Heart left ventricle (tissue), 16 donors: ENCODE measurements around the gene TRIM7. TPM values are rescaled to one million over a fixed set of nuclear protein-coding genes. Genes with fewer than 3 reads are reported as not detected.

Source experiments
- ATAC-seq, 4 donors: fragments of 200-7000 bp; cut with Tn5 transposase; one replicate each; pipeline ENCODE4 v1.9.1; 2020 to 2022; ENCODE audit warnings: moderate library complexity in 4 of 4, mild to moderate bottlenecking in 3 of 4, moderate number of reproducible peaks in 1 of 4
- DNase-seq, 5 donors: peaks; one replicate each; pipeline ENCODE4 v3.0.0-alpha.2; 2020
- H3K27ac ChIP-seq, 12 donors: fragments of 200-600 bp; sonication (generic) in 4 of 12; one replicate each; pipeline versions ENCODE4 v1.5.0 to v1.8.0; 2016 to 2022; ENCODE audit warnings: mild to moderate bottlenecking in 2 of 12
- H3K27me3 ChIP-seq, 9 donors: fragments of 200-600 bp; sonication (generic) in 2 of 9; one replicate each; pipeline versions ENCODE4 v1.5.1 to v1.8.0; 2016 to 2022; ENCODE audit warnings: mild to moderate bottlenecking in 3 of 9
- H3K36me3 ChIP-seq, 9 donors: fragments of 200-600 bp; sonication (generic) in 2 of 9; one replicate each; pipeline versions ENCODE4 v1.5.0 to v1.8.0; 2018 to 2022; ENCODE audit warnings: mild to moderate bottlenecking in 2 of 9
- H3K4me1 ChIP-seq, 12 donors: fragments of 200-600 bp; sonication (generic) in 4 of 12; one replicate each; pipeline versions ENCODE4 v1.5.0 to v1.8.0; 2016 to 2022; ENCODE audit warnings: mild to moderate bottlenecking in 3 of 12
- H3K4me3 ChIP-seq, 12 donors: fragments of 200-600 bp; sonication (generic) in 4 of 12; one replicate each; pipeline versions ENCODE4 v1.5.0 to v1.8.0; 2017 to 2022; ENCODE audit warnings: mild to moderate bottlenecking in 9 of 12, moderate library complexity in 4 of 12
- H3K9me3 ChIP-seq, 12 donors: fragments of 200-600 bp; sonication (generic) in 4 of 12; one replicate each; pipeline versions ENCODE4 v1.5.0 to v1.8.0; 2016 to 2022; ENCODE audit warnings: mild to moderate bottlenecking in 1 of 12
- POLR2A ChIP-seq, 2 donors: fragments of 450-650 bp; IDR thresholded peaks; one replicate each; pipeline ENCODE4 v1.6.1; 2017; ENCODE audit warnings: antibody characterized with exemption in 2 of 2, mild to moderate bottlenecking in 2 of 2, moderate library complexity in 2 of 2
- WGBS, 4 donors: extraction: QIAGEN DNeasy Blood & Tissue Kit in 2 of 4; methylation state at CpG; one replicate each; pipeline versions ENCODE4 v1.1.5 to v1.1.7; 2013 to 2018; 5-methylcytosine and 5-hydroxymethylcytosine counted together
- intact Hi-C, 10 donors: fragments of 100-400 bp; cut with DNase I; formaldehyde crosslinking; loops; one replicate each; pipeline versions ENCODE4 v1.11.1 to v1.14.2; 2022
- polyA plus RNA-seq, 2 donors: library from polyadenylated mRNA; stranded (reverse); fragments of 200-250 nt; gene quantifications; one replicate each; pipeline ENCODE4 v1.2.3, GENCODE V29; 2013
- total RNA-seq, 9 donors: library from RNA; depleted of rRNA in 2 of 9; stranded (reverse); fragments of >200 nt in 2 of 9; fragmentation: NEBNext Ultra II Directional in 3 of 9; extraction: Animal tissue kit (Norgen Biotek cat#: 25700) in 3 of 9; gene quantifications; one replicate each; pipeline versions ENCODE4 v1.1.0 to v1.2.4, GENCODE V29; 2016 to 2023
- TF ChIP-seq, protein P1 (sequence below), 12 donors: fragments of 200-600 bp; sonication (generic) in 4 of 12; IDR thresholded peaks; one replicate each; pipeline versions ENCODE4 v1.5.0 to v1.8.0; 2018 to 2022; ENCODE audit warnings: antibody characterized with exemption in 12 of 12, mild to moderate bottlenecking in 5 of 12
- donor health status: ischemic (EF 13 %, LVEDD 7.1; RV severe dilation, severe dysfunction).
- donor health status: healthy with polysubstance abuse.
- donor health status: DM: no; HTN: yes; CAD: no.
- donor health status: DM: no; HTN: no; CAD: no.
- donor health status: ischemic (EF 25% LVEDD 6.9; RV normal size, moderate dysfunction).
- donor health status: ischemic (EF 25% LVEDD 5.7; RV mildly dilated, moderate dysfunction).
- donor health status: healthy.
- donor health status: DM: yes; HTN: yes; CAD: no.
- donor health status: ischemic (EF 35%, LVEDD 5.7; RV mildly dilated, moderate dysfunction).
- donor health status: nonischemic (EF 11% LVEDD 7.7; RV severe dilation, severe dysfunction).
- donor health status: DM: yes; HTN: yes; CAD: no.
- donor health status: PGD.
- donor health status: ischemic (EF 29% LVEDD 5.4; RV normal size, mild dysfunction).
- donor health status: nonischemic (EF 23%, LVEDD 6.1; RV moderate dilation, normal function).

TRIM7 gene
- total and polyA plus RNA-seq, 11 donors, result 3.6 to 11.0 (median 6.7) TPM

DNA sequence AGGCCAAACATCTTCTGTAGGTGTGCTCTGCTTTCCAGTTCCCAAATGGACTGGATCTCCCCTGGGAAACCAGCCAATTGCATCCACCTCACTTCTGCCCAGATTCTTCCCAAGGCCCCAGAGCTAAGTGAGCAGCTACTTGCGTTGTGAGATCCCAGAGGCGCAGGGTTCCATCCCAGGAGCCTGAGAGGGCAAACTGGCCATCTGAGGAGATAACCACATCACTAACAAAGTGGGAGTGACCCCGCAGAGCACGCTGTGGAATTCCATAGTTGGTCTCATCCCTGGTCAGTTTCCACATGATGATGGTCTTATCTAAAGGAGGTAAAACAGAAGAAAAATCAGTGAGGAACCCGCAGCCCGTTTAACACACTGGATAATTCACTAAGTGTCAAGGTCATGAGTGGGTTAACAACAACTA is 37.0 kb upstream of the TRIM7 start:
- 27 to 30% (median 29%) methylated on average over 6 of the region's 6 CpGs for WGBS, 4 donors
- no peak for TF ChIP-seq POLR2A (IDR thresholded peaks at IDR 0.05)
- TF ChIP-seq, protein P1, sequence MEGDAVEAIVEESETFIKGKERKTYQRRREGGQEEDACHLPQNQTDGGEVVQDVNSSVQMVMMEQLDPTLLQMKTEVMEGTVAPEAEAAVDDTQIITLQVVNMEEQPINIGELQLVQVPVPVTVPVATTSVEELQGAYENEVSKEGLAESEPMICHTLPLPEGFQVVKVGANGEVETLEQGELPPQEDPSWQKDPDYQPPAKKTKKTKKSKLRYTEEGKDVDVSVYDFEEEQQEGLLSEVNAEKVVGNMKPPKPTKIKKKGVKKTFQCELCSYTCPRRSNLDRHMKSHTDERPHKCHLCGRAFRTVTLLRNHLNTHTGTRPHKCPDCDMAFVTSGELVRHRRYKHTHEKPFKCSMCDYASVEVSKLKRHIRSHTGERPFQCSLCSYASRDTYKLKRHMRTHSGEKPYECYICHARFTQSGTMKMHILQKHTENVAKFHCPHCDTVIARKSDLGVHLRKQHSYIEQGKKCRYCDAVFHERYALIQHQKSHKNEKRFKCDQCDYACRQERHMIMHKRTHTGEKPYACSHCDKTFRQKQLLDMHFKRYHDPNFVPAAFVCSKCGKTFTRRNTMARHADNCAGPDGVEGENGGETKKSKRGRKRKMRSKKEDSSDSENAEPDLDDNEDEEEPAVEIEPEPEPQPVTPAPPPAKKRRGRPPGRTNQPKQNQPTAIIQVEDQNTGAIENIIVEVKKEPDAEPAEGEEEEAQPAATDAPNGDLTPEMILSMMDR (IDR thresholded peaks at IDR 0.05), result no peak
- DNase-seq, result no peak
- Histone ChIP-seq H3K27ac (peak overlapping the region in 11 of 12 donors; percentile 83 to 99 (median 96)), H3K27me3 (no peaks in the 10 kb centered on the region), H3K4me1 (peaks cover 3 to 59% (median 35%) of the 10 kb centered on the region in 12 donors), H3K4me3 (peak overlapping the region in 10 of 12 donors; percentile 68 to 90 (median 80)), H3K36me3 (peaks cover 6 to 57% (median 51%) of the 10 kb centered on the region in 9 donors), H3K9me3 (no peaks in the 10 kb centered on the region)
- intact Hi-C loops, result loop anchor here in 5 of 10 donors (1.0 to 10.0 kb wide), 4 partner anchors 17 to 437 kb away; partner anchors contain the start of genes MGAT1 (in 1 of the 5) and TRIM7 (in 1 of the 5)
- ATAC-seq, result no peak

DNA sequence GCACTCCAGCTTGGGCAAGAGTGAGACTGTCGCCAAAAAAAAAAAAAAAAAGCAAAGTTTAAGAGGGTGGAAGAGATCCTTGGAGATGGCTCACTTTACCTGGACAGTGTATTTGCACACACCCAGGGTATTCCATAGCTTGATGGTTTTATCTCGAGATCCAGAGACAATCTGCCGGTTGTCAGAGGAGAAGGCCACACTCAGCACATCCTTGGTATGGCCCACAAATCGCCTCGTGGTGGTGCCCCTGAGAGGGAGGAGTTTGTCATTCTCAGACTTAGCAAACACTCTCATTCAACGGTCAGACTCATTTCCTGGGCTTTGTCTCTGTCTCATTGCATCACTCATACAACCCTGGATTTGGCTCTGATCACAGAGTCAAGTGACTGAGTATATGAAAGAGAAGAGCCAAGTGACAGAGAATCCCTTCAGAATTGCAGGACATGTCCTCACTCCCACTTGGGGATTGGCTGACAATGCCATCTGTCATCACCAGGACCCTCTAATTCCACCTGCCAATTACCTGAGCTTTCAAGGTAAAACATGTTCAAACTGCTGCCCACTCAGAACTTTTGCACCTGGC is 36.5 kb upstream of the TRIM7 start:
- TF ChIP-seq, protein P1 (IDR thresholded peaks at IDR 0.05), result no peak
- TF ChIP-seq POLR2A (IDR thresholded peaks at IDR 0.05), result no peak
- H3K36me3 ChIP-seq, result peaks cover 6 to 63% (median 57%) of the 10 kb centered on the region in 9 donors
- ATAC-seq, result no peak
- H3K9me3 ChIP-seq, result no peaks in the 10 kb centered on the region
- H3K4me1 ChIP-seq, result peaks cover 3 to 55% (median 35%) of the 10 kb centered on the region in 12 donors
- DNase-seq, result no peak
- peak overlapping the region in 6 of 12 donors; percentile 90 to 99 (median 98) for H3K27ac ChIP-seq
- H3K27me3 ChIP-seq, result no peaks in the 10 kb centered on the region
- 32 to 42% (median 40%) methylated on average over 6 of the region's 6 CpGs for WGBS, 4 donors
- intact Hi-C loops, result loop anchor here in 2 of 10 donors (5.0 to 10.0 kb wide), 2 partner anchors 34 to 437 kb away; partner anchors contain the start of genes MGAT1 (in 1 of the 2) and TRIM7 (in 1 of the 2)
- peak overlapping the region in 6 of 12 donors; percentile 14 to 89 (median 80) for H3K4me3 ChIP-seq

DNA sequence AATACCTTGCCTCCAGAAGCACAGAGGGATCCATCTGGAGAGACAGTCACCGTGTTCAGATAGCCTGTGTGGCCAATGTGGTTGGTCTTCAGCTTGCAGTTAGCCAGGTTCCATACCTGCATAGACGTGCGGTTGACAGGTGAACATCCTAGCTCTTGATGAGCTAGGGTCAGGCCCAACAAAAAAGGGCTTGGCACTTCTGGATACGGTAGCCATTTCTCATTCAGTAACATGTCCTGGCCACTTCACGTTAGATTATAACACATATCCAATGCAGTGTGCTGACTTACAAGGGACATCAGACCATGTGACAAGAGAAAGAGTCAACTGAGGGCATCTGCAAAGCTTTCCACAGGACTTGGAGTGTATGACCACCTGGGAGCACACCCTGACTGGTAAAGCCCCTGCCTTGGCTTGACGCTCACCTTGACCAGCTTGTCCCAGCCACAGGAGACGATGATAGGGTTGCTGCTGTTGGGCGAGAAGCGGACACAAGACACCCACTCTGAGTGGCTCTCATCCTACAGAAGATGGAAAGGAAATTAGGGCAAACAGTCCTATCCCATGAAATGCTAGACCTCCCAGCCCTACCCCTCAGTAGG is 34.2 kb upstream of the TRIM7 start:
- H3K27me3 ChIP-seq, result no peaks in the 10 kb centered on the region
- DNase-seq (no peak), ATAC-seq (no peak)
- no peak overlapping the region for H3K4me3 ChIP-seq
- no peaks in the 10 kb centered on the region for H3K9me3 ChIP-seq
- intact Hi-C loops, result loop anchor here in 1 of 10 donors (2.0 kb wide), 1 partner anchor 14 kb away; no protein-coding TSS in a partner anchor
- H3K4me1 ChIP-seq, result peaks cover 3 to 37% (median 19%) of the 10 kb centered on the region in 12 donors
- H3K36me3 ChIP-seq, result peaks cover 6 to 86% (median 80%) of the 10 kb centered on the region in 9 donors
- no peak overlapping the region for H3K27ac ChIP-seq
- TF ChIP-seq, protein P1 (IDR thresholded peaks at IDR 0.05), result no peak
- no peak for TF ChIP-seq POLR2A (IDR thresholded peaks at IDR 0.05)
- 88 to 89% (median 89%) methylated on average over 9 of the region's 9 CpGs for WGBS, 4 donors

DNA sequence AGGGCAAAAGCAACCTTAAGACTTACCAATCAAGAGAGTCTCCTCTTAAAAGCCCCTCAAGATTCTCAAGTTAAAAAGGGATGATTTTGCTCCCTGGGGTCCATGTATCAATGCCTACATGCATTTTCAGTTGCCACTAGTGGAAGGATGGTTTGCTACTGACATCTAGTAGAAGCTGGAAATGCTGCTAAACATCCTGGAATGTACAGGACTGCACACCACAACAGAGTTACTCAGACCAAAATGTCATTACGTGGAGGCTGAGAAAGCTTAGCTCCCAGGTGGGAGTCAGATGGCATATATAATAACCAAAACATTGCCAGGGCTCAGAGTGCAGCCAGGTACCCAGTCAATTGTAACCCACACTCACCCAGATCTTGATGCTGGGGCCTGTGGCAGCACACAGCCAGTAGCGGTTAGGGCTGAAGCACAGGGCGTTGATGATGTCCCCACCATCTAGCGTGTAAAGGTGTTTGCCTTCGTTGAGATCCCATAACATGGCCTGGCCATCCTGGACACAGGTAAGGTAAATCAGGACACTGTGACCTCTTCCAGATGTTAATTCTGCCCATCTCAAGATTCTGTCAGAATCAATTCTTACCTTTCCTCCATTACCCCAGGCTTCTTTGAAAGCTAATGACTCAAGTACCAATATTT is 32.9 kb upstream of the TRIM7 start:
- no peaks in the 10 kb centered on the region for H3K9me3 ChIP-seq
- no peak for TF ChIP-seq POLR2A (IDR thresholded peaks at IDR 0.05)
- H3K27ac ChIP-seq, result no peak overlapping the region
- ATAC-seq (no peak), DNase-seq (no peak)
- peaks cover 6 to 98% (median 93%) of the 10 kb centered on the region in 9 donors for H3K36me3 ChIP-seq
- intact Hi-C loops, result loop anchor here in 1 of 10 donors (2.0 kb wide), 1 partner anchor 13 kb away; no protein-coding TSS in a partner anchor
- WGBS, 4 donors, result 89 to 92% (median 91%) methylated on average over 5 of the region's 5 CpGs
- H3K27me3 ChIP-seq, result no peaks in the 10 kb centered on the region
- peaks cover 3 to 34% (median 19%) of the 10 kb centered on the region in 12 donors for H3K4me1 ChIP-seq
- no peak overlapping the region for H3K4me3 ChIP-seq
